ENCODE data around the gene STEAP3. TPM values are rescaled to one million over a fixed set of nuclear protein-coding genes. Genes with fewer than 3 reads are reported as not detected.

STEAP3 gene
- total RNA-seq, 1 experiment from 2014 or later: 27.3 TPM

- Histone ChIP-seq H3K4me2 (ENCODE audit: low read length) (no peak overlapping the region), H3K9me2 (replicated peaks; ENCODE audit: low read length) (no peaks in the 10 kb centered on the region), H3K4me3 (ENCODE audit: low read length) (no peak overlapping the region), H3K4me1 (ENCODE audit: insufficient read depth, low read length) (peaks cover 15% of the 10 kb centered on the region), H3K36me3 (ENCODE audit: low read depth, low read length) (no peaks in the 10 kb centered on the region), H3F3A (ENCODE audit: low read length, unreplicated experiment) (no peaks in the 10 kb centered on the region), H3K79me2 (ENCODE audit: low read length) (0 out of 2 replicates have a peak, but pooled peaks cover 3% of the 10 kb centered on the region), H3K9ac (ENCODE audit: low read length) (no peak overlapping the region), H3K27ac (ENCODE audit: low read length) (no peak overlapping the region), H4K20me1 (ENCODE audit: low read length) (no peaks in the 10 kb centered on the region), H2AFZ (ENCODE audit: low read length) (no peak overlapping the region), H3K9me3 (ENCODE audit: low read length) (no peaks in the 10 kb centered on the region), H3K27me3 (ENCODE audit: low read length) (no peaks in the 10 kb centered on the region)
- no peak for DNase-seq
- no peak for TF ChIP-seq EZH2 (IDR thresholded peaks at IDR 0.05; ENCODE audit: low read length, unreplicated experiment)
- no peak for TF ChIP-seq CTCF (conservative IDR thresholded peaks at IDR 0.05; ENCODE audit: low read depth, low read length)
- ChIA-PET CTCF (no interaction called here), POLR2A (ENCODE audit: unreplicated experiment) (no interaction called here)
- intact Hi-C loops (cut with micrococcal nuclease): no loop called here
- no TSS peak for BruUV-seq (replicated peaks)
- no peak for ATAC-seq
These were observed 17.5 kb downstream of the STEAP3 start for GRCh38 chr2:119241205-119241532.

- no peak for ATAC-seq
- H3K27ac ChIP-seq (ENCODE audit: low read length): no peak overlapping the region
- POLR2A ChIA-PET (ENCODE audit: unreplicated experiment): no interaction called here
These were observed 18.9 kb downstream of the STEAP3 start for GRCh38 chr2:119242276-119243119.

More at GRCh38 chr2:119242276-119243119, 18.9 kb downstream of the STEAP3 start:
- H3K4me2 ChIP-seq (ENCODE audit: low read length): no peak overlapping the region
- intact Hi-C loops (cut with micrococcal nuclease): no loop called here
- H4K20me1 ChIP-seq (ENCODE audit: low read length): no peaks in the 10 kb centered on the region
- TF ChIP-seq EZH2phosphoT487 (IDR thresholded peaks at IDR 0.05; ENCODE audit: borderline replicate concordance, low read length): no peak
- TF ChIP-seq EZH2 (IDR thresholded peaks at IDR 0.05; ENCODE audit: low read length, unreplicated experiment): no peak
- TF ChIP-seq CTCF (conservative IDR thresholded peaks at IDR 0.05; ENCODE audit: low read depth, low read length): no peak
- no peak for DNase-seq
- BruUV-seq (replicated peaks): no TSS peak
- CTCF ChIA-PET: no interaction called here
- no peaks in the 10 kb centered on the region for H3K27me3 ChIP-seq (ENCODE audit: low read length)
- H3K9ac ChIP-seq (ENCODE audit: low read length): no peak overlapping the region
- no peaks in the 10 kb centered on the region for H3F3A ChIP-seq (ENCODE audit: low read length, unreplicated experiment)
- H3K9me3 ChIP-seq (ENCODE audit: low read length): no peaks in the 10 kb centered on the region
- H3K9me2 ChIP-seq (replicated peaks; ENCODE audit: low read length): no peaks in the 10 kb centered on the region
- no peak overlapping the region for H2AFZ ChIP-seq (ENCODE audit: low read length)
- H3K4me1 ChIP-seq (ENCODE audit: insufficient read depth, low read length): peaks cover 15% of the 10 kb centered on the region
- no peak overlapping the region for H3K4me3 ChIP-seq (ENCODE audit: low read length)
- H3K79me2 ChIP-seq (ENCODE audit: low read length): 0 out of 2 replicates have a peak, but pooled peaks cover 3% of the 10 kb centered on the region
- H3K36me3 ChIP-seq (ENCODE audit: low read depth, low read length): no peaks in the 10 kb centered on the region

Data from PC-3 (cell line).